Sigmoid colon (tissue), 4 donors: ENCODE measurements around the gene MORN5.

Experiments used
- POLR2AphosphoS5 ChIP-seq, 4 donors: sonication (generic); formaldehyde crosslinking; IDR thresholded peaks; one replicate each; pipeline ENCODE4 v1.6.1; 2017; ENCODE audit warnings: antibody characterized with exemption in 4 of 4
- TF ChIP-seq, protein P1 (sequence below), 4 experiments: fragments of 450-650 bp in 3 of 4; fragments of 200-600 bp in 1 of 4; IDR thresholded peaks; one replicate each; pipeline ENCODE4 v1.5.1; 2016 to 2019; ENCODE audit warnings: antibody characterized with exemption in 4 of 4, mild to moderate bottlenecking in 3 of 4, moderate library complexity in 2 of 4

DNA sequence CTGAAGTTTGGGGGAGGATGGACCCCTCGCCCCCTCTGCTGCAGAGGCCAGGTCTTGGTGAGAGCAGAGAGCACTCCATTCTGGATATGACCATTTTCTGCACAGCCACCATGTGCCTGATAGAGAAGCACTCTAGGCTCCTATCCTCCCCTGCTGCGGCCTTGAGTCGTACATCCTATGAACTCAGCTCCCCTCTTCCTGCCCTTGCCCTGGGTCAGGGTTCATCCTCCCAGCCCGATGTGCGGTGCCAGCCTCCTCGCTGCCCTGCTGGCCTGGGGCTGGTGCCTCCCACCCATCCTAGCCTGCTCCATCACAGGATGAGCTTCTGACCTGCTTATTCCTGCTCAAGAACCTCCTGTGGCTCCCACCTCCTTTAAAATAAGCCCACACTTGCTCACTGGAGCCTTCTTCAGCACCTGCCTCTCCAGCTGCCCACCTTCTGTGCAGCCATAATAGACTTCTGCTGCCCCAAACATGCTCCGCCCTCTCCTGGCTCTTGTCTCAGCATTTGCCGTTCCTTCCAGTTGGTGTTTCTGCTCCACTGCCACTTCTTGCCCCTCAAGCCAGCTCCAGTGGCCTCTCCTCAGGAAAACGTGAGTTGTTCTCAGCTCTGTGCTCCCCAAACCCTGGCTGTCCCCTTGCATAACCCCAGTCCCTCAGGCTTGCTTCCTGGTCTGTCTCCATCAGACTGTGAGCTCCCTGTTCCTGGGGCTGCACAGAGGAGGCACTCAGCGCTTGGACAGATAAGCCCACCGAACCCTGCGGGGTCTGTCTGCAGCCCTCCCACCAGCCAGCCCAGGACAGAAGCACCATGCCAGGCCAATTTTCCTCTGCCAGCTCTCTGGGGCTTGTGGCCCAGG, 44.3 kb upstream of the MORN5 start:
- TF ChIP-seq POLR2AphosphoS5 (IDR thresholded peaks at IDR 0.05) = no peak
- TF ChIP-seq, protein P1, sequence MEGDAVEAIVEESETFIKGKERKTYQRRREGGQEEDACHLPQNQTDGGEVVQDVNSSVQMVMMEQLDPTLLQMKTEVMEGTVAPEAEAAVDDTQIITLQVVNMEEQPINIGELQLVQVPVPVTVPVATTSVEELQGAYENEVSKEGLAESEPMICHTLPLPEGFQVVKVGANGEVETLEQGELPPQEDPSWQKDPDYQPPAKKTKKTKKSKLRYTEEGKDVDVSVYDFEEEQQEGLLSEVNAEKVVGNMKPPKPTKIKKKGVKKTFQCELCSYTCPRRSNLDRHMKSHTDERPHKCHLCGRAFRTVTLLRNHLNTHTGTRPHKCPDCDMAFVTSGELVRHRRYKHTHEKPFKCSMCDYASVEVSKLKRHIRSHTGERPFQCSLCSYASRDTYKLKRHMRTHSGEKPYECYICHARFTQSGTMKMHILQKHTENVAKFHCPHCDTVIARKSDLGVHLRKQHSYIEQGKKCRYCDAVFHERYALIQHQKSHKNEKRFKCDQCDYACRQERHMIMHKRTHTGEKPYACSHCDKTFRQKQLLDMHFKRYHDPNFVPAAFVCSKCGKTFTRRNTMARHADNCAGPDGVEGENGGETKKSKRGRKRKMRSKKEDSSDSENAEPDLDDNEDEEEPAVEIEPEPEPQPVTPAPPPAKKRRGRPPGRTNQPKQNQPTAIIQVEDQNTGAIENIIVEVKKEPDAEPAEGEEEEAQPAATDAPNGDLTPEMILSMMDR (IDR thresholded peaks at IDR 0.05) = no peak
